ENCODE results near the gene IL17RD.

The IL17RD gene

DNA sequence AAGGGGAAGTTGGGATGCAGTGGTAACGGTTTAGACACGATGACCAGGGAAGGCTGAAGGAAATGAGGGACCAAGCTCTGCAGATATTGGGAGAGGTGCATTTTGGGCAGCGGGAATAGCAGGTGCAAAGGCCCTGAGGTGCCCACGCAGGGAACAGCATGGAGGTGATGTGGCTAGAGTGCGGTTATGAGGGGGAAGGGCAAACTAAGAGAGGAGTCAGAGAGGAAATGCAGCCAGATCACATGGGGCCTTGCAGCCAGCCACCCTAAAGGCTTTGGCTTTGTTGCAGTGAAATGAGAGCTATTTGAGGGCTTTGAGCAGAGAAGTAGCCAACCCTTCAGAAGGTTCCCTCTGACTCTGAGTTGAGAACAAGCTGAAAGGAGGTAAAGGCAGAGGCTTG lies 102.1 kb downstream of the IL17RD start:
- DNase-seq = no peak

DNA sequence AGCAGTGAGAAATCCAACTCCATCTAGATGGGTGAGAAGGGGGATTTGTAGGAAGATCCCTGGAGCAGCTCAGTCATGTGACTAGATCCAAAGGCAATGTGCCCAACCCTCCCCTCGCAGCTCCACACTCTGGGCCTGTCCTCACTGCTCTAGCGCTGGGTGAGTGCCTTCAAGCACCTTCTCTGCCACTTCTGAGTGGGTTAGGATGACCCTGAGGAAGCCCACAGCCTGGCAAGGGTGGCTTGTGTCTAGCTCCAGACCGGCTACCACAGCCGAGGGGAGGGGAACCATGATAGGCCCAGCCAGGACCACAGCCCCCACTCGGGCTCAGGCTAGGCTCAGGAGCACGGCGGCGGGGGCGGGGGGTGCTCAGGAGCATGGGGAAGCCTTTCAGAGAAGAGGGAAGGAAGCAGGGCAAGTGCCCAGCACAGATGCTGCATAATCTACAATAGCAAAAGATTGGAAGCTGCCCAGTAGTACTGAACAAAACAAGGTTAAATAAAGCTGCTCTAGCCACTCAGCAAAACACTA lies 103.0 kb downstream of the IL17RD start:
- no peak for DNase-seq

DNA sequence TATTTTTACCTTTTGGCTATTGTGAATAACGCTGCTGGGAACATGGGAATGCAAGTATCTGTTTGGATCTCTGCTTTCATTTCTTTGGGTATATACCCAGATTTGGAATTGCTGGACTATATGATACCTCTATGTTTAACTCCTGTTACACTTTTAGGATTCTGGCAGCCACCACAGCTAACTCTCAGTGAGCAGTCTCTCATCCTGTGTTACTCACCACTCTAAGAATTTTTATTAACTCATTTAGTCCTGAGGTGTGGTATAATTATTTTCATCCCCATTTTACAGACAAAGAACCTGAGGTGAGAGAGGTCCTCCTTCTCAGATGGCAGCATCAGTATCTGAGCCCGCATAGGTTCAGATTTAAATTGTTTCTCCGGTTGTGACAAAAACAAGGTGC lies 103.6 kb downstream of the IL17RD start:
- DNase-seq = no peak

DNA sequence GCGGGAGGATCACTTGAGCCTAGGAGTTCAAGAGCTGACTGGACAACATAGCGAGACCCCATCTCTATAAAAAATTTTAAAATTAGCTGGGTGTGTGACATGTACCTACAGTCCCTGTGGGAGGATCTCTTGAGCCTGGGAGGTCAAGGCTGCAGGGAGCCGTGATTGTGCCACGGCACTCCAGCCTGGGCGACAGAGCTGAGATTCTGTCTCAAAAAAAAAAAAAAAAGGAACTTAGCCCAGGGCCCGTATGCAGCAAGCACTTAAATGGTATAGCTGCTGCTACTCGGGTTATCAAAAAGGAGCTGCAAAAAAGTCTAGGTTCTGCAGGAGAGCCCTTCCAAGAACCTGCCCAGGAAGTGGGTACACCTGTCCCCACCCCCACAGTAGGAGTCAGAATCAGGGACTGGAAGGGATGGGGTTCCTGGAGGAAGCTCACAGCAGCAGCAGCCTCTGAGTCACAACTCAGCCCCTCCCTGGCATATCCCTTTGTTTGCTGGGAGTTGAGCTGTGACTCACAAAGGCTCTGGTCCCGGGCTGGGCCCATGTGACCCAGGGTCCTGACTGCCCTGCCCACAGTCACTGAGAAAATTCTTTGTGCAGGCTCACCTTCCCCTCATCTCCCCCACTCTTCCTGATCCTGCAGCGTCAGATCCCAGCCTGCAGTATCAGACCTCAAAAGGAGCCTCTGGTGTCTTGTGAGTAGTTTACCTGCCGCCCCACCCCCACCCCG lies 104.9 kb downstream of the IL17RD start, which contains the start of gene SPATA12:
TSS of gene SPATA12 (plus strand) at position 576 of the 733 bp plus-strand sequence. CDS start 13,031 bp downstream, outside the sequence.
- DNase-seq = no peak

DNA sequence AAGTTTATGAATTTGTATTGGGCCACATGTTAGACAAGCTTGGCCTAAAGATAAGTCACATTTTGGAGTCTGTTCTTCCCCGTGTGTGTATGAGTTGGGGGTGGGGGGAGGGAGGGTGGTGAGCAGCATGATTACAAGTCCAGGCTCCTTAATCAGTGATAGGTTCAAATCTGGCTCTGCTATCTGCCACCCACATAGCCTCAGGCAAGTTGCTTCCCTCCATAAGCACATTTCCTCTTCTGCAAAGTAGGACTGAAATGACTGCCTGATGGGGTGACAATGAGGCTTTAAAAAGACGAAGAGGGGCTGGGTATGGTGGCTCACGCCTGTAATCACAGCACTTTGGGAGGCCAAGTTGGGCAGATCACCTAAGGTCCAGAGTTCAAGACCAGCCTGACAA lies 105.7 kb downstream of the IL17RD start:
- no peak for DNase-seq

DNA sequence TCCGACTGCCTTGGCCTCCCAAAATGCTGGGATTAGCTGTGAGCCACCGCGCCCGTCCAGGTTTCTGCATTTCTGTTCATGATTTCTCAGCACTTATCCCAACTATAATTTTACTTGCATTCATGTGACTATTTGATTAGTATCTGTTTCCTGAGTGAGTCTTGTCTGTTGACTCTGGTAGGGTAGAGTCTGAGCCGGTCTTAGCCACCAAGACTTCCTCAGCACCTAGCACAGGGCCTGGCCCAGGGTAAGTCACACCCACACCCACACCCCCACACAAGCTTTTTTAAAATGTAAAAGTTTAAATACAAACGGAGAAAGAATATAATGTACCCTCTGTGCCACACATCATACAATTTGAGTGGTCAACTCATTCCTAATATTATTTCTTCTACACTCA lies 107.8 kb downstream of the IL17RD start:
- DNase-seq = no peak

DNA sequence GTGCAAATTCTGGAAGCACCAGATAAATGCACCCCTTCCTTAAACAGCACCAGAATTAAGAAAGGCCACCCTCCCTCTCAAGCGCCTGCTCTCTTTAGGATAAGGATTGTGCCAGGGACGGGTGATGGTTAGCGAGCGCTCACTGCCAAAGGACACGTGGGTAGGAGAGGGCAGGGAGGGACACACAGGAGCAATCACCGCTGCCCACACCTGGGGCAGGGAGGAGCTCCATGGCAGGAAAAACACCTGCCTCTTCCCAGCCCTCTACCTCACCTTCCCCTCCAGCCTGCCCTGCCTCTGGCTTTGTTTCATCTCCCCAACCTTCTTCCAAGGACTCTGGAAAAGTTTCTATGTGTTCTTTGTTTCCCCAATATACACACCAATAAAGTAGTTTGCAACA lies 112.0 kb downstream of the IL17RD start:
- no peak for DNase-seq

DNA sequence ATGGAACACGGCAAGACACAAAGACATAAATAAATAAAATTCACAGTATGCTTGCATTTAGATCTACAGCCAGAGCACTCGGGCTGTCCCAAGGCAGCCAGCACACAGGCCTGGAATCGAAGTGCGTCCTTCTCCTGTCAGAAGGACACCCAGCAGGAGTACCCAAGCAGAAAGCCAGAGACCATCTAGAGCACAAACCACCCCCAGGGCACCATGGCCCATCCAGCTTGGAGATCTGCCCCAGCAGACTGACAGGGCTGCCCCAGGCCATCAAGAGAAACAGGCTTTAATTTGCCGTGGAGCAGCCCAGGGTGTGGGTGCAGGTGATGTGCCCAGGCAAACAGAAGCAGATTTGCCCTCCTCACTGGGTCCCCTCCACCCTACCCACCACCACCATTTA lies 112.5 kb downstream of the IL17RD start:
- no peak for DNase-seq

DNA sequence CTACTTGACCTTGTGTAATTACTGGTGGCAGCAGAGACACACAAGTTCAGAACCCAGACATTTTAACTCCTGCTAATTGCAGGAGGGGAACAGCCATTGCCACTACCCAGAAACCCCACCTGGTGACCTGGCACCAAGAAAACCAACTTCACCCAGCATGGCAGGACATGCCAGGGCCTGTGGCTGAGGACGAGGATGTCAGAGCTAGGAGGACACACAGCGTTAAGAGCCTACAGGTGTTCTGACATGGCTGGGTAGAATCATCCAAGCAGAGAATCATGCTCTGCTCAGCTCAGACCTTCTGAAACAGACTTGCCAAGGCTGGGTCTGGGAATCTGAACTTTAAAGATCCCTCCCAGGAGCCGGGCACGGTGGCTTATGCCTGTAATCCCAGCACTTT lies 116.4 kb downstream of the IL17RD start:
- no peak for DNase-seq

DNA sequence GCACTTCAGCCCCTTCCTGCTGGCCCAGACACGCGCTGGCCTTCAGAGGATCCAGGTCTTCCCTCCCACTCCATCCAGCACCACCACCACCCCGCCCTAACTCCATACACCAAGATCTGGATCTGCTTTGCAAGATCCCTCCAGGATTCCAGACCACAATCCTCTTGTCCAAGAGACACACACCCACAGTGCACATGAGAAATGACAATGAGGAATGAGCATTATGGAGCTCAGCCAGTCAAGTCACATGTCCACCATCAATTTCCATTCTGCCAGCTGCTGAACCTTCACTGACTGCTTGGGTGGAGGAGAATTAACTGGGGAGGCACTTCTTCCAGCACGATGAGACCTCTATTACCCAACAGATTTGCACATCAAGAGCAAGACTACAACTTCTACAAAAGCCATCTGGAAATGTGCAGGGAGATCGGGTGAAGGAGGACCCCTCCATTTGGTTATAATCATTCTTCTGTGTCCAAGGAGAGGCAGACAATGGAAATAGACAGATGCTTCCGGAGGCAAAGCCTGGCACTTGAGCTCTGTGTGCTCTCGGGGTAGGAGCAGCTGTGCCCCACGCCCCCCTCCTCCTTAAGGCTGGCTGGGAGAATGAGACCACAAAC lies 117.0 kb downstream of the IL17RD start:
- DNase-seq = no peak

DNA sequence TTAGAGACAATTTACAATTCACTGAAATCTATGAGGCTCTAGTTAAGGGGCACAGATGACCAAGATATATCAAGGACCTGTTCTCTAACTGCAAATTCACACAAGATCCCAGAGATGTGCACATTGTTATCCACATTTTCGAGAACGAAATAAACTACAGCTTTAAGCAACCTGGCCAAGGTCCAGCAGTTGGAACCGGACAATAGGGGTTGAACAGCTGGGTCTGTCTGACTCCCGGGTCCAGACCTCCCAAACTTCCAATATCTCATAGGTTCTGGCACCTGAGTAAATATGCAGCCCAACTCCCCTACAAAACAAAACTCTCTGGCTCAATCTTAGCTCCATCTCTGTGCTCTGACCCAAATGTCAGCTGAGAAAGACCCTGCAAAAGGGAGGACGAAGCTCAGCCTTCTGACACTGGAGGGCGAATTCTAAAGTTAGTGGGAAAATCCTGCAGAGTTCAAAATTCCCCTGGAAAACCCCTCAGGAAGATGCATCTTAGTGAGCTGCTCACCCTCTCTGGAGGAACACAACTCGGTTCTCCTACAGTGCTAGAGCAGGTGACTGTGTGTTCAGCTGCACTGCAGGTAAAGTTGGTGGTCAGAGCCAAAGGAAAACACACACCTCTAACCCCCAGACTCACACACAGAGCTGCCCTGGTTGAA lies 118.9 kb downstream of the IL17RD start:
- no peak for DNase-seq

DNA sequence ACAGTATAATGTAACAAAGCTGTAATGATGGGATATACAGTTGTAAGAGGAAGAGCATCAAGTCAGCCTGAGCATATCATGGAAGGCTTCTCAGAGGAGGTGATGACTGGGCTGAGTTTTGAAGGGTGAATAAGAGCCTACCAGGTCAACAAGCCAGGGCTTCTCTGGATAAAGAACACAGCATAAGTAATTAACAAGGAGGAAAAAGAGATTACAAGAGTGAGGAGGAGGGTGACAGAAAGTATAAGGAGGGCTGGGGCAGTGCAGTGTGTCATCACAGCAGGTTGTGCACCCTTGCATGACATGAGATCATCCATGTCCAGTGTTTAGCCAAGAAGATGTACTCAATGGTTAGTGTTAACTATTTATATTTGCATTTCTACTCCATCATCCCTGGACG lies 121.6 kb downstream of the IL17RD start:
- no peak for DNase-seq

DNA sequence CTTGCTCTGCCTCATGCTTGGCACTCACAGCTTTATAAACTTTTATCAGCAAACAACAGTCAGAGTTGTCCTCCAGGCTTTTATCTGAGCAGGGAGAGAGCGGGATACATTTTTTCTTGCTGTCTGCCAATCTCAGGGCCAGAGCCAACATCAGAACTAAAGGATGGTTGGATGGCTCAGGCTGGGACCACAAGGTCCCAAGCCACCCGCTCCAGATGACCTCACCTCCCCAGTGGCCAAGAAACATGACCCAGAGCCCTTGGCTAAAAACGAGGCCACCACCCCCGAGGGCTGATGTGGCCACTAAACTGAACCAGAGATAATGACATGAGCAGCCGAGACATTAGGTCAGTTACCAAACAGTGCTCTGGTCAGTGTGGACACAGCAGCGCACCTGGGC lies 123.5 kb downstream of the IL17RD start:
- DNase-seq = no peak

Measured in activated CD4-positive, alpha-beta T cell treated with anti-CD3 and anti-CD28 coated beads, Interleukin-2, amount 50 U/mL, for 1 hour (primary cell).